ENCODE measurements around the gene ARHGAP18.

ARHGAP18 gene, protein sequence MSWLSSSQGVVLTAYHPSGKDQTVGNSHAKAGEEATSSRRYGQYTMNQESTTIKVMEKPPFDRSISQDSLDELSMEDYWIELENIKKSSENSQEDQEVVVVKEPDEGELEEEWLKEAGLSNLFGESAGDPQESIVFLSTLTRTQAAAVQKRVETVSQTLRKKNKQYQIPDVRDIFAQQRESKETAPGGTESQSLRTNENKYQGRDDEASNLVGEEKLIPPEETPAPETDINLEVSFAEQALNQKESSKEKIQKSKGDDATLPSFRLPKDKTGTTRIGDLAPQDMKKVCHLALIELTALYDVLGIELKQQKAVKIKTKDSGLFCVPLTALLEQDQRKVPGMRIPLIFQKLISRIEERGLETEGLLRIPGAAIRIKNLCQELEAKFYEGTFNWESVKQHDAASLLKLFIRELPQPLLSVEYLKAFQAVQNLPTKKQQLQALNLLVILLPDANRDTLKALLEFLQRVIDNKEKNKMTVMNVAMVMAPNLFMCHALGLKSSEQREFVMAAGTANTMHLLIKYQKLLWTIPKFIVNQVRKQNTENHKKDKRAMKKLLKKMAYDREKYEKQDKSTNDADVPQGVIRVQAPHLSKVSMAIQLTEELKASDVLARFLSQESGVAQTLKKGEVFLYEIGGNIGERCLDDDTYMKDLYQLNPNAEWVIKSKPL

DNA sequence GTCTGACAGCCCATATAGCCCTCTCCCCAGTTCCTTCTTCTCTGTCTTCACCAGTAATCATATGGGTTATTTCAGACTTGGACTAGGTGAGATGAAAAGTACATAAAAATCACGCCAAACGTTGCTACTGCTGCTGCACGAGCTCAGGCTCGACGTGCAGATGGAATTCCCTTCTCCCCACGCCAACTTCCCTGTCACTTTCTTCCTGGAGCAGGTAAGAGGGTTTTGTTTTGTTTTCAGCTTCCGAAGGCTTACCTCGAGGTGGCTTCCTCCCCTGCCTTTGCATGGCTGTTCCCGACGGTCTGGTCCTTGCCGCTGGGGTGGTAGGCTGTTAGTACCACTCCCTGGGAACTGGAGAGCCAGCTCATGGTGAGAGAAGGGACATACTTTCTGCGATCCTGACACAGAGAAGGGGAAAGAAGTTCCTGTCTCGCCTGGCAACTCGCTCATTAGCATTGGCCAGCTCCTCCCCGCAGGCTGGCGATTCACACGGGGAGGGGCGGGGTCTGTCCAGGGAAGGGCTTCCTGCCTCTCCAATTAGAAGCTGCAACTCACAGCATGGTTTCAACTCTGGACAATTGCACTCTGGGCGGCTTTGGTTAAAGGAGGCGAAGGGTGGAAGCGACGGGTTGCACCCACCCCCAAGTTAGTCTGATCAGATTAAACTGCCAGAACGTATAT lies at the start of gene ARHGAP18:
Gene ARHGAP18, minus strand, starts transcription at position 409 of the 681 bp plus-strand sequence. Its CDS starts 41 bp downstream, at position 368.
- peak; percentile 97 for DNase-seq

DNA sequence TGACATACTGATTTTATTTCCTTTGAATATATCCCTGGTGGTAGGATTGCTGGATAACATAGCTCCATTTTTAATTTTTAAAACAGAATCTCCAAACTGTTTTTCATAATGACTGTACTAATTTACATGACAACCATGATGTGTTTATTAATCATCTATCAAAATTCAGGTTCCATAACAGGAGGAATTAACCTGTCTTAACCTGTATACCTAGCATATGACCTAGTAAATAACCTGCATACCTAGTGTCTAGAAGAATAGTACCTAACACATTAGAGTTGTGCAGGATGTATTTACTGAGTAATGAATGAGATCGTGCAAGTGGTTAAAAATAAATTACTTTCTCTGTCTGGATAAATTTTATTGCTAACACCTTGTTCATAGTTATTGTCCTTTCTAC lies 45.8 kb upstream of the ARHGAP18 start:
- no peak for DNase-seq

DNA sequence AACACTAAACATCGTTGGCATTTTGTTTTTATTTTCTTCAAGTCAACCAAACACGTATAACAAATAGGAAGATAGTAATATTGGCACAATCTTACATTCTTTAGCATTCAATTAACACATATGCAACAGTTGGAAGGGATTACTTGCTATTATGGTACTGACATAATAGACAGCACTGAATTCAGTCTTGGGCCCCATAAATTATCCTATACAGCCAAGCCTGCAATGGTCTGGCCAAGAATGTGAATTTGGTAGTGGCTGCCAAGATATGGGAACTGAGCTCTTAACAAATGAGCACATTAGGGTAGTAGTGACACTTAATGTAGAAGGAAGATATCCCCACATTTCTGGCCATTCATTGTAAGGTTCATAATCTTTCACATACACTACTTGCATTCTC lies 44.8 kb upstream of the ARHGAP18 start:
- no peak for DNase-seq

DNA sequence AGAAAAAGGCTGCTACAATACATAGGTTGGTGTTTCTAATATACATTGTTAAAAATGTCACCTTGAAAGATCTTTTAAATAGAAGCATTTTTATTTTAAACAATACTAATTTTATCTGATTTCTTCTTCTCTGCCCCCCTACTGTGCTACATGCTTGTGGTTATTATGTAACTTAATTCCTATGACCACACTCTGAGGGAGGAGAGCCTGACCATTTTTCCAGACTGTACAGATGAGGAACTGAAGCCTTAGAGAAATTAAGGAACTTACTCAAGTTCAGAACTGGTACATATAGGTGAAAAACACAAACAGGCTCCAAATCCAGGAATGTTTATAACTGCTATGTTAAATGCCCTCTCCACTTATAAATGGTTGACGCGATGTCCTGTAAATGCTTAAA lies 43.4 kb upstream of the ARHGAP18 start:
- no peak for DNase-seq

DNA sequence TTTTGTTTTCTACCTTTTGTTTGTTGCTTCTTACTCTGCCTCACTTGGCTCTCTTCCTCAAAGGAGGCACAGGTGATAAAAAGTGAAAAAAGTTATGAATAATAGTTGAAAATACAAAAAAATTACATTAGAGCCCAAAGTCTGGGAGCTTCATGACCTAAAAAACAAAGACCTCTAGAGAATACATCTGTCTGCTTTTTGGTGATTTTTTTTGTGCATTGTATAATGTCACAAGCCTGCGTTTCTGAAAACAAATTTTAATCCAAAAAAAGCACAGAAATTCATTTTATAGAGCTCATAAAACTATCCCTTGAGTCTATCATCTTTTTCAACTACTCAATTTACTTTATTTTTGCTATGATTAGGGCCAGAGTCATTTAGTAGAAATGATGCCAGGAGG lies 41.4 kb upstream of the ARHGAP18 start:
- no peak for DNase-seq

DNA sequence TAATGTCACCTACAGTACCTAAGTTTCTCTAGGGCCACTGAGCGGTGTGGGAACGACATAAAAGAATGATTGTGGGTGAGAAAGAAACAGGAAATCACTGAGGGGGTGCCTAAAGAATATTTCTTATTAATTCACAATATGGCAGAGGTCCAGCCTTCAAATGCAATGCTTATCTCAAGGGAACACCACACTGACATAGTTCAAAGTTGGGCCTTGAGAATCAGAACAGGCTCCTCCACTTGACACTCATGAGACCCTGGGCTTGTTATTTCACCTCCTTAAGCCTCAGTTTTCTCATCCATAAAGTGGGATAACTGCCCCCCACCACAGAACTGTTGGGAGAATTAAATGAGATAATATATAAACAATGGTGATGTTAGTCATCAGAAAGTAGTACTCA lies 40.4 kb upstream of the ARHGAP18 start:
- DNase-seq: peak; percentile 83

DNA sequence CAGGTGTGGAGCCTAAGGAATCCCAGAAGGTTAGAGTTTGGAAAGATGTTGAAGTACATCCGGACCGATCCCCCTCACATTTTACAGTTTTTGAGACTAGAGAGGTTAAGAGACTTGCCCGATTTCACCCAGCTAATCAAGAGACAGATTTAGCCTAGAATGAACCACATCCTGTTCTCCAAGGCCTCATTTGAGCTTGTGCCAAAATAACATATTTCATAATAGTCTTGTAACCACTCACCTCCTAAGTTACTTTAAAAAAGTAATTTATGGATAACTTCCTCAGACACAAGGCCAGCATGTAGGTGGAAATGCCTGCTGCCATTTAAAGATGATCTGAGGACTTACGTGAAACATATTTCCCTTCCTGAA lies 39.8 kb upstream of the ARHGAP18 start:
- peak; percentile 49 for DNase-seq

DNA sequence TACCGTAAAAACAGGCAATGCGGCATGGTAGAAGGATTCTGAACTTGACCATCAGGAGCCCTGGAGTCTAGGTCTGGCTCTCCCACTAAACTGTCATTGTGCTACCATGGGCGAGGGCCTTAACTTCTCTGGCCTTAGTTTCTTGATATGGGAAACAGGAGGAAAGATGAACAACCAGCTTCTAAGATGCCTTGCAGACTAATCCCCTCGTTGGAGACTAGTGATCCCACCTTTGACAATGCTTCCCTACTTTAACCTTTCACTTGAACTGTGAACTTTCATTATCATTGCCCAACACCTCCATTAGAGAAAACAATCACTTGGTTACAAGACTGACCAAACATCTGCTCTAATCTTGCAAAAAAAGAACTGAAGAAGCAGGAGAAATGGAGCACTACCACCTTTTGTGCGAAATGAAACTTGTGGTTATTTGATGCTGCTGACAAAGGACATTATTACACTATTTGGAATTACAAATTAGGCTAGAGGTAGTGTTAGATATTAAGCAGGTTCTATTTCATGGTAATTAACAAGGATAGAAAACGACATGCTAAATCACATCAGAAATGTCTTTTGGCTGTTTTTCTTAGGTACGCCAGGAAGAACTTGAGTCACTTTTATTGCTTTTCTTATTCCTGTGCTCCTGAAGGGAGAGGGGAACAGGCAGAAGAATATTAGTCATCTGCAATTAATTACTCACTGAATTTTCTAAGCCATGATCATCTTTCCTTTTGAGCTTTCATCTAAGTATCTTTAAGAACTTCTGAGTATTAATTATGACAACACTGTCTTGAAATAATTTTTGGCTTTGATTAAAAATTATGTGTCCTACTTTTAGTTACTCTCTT lies 39.1 kb upstream of the ARHGAP18 start:
- no peak for DNase-seq

DNA sequence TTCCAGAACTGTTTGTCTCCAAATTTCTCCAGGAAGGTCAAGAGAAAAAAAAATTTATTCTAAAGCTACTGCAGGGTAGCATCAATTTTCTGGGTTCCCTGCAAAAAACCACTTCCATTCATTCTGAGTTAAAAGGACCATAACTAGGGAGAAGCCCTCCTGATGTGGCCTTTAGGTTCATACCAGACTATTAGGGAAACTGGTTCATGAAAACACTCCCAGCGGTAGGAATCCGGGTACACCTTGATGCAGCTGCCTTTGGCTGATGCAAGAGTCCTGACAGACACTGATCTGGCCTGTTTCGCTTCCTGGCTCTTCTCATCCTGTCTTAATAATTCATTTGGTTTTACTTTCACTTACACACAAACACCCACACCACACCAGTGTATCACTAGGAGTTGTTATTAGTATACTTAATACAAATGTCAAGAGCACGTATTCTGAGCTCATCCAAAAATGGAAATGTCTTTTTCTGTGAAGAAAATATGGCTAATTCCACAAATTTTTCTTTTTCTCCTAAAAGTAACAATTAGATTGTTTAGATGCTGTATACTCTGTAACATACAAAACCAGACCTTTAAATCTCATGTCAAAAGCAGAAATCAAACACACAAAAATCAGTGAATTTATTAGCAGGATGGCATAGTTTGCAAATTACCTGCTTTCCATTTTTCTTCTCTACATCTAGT lies 38.4 kb upstream of the ARHGAP18 start:
- peak; percentile 38 for DNase-seq

DNA sequence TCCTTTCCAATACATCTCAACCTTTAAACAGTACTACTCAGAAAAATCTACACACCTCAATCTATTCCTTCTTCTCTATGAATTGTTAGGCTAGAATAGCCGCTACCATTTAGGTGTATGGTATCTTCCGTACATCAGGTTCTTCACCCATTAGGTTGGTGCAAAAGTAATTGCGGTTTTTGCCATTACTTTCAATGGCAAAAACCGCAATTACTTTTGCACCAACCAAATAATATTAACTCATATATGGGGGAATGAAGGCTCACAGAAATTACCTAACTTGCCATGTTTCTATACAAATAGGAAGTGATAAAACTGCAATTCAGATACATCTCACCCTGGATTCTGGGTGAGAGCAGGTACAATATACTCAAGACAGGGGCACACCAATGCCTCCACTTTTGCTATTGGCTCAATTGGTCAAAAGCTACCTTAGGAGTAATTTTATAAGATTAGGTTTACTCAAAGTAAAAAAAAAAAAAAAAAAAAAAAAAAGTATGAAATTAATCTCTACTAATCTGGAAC lies 37.7 kb upstream of the ARHGAP18 start:
- no peak for DNase-seq

DNA sequence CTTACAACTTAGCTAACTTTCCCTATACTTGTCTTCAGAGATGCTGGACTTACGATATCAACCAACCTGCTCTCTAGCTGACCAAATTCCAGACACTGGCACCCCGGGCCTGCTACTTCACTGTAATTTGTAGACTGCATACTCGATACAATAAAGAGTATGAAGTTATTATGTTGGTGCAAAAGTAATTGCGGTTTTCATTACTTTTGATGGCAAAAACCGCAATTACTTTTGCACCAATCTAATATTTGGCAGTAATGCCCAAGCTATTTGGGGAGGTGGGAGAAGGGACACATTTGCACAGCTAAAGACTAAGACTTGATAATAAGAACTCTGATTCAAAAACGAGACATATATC lies 34.9 kb upstream of the ARHGAP18 start:
- no peak for DNase-seq

DNA sequence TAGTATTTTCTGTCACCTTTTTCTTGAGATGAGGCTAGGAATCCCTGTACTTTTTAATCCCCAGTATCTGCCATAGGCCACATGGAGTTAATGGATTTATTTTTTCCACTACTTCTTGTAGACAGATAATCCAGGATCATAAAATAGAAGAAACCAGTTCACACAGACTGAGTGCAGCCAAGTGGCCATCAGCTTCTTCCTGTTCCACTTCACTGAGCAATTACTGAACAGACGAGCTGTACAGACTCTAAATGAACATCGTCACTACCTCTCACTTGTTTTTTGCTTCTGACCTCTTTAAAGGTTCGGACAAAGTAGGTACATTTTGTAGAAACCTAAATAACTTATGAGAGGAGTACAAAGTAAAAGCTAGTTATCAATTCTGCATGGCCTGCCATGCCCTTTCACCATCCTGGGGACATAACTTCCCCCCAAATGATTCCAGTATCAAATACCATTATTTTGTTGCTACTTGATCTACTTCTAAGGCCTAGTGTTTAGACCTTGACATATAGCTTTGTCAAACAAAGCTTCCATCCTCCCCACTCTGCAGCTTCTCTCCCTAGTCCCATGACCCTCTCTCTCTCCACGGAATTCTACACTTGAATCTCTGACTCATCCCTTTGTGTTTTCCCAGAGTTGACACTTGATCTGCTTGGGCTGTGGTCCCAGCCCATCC lies 34.4 kb upstream of the ARHGAP18 start:
- DNase-seq: no peak

DNA sequence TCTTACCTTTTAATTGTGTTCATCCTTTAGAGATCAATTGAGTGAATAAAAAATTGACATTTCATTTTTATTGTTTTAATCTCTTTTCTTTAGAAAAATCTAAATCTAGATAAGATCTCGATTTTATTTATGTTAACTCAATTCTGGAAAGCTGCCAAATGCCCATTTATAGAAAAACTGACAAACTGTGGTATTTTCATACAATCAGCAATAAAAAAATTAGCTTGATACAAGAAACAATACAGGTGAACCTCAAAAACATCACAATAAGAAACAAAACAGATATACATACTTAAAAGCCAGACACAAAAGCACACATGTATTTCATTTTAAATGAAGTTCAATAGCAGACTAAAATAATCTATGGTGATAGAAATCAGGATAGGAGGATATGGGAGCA lies 30.0 kb upstream of the ARHGAP18 start:
- DNase-seq: no peak

DNA sequence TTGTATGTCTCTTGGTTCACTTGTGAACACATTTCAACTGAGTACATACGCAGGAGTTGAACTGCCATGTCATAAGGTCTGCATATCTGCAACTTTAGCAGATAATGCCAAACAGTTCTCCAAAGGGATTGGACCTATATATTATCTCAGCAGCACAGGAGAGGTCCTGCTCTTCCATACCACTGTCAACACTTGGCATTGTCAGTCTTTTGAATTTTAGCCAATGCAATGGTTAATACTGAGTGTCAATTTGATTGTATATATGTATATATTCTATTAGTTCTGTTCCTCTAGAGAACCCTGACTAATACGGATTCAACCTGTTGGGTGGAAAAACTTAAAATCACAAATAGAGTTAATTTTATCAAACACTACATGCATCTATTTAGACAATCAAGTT lies 26.1 kb upstream of the ARHGAP18 start:
- DNase-seq: peak; percentile 21

DNA sequence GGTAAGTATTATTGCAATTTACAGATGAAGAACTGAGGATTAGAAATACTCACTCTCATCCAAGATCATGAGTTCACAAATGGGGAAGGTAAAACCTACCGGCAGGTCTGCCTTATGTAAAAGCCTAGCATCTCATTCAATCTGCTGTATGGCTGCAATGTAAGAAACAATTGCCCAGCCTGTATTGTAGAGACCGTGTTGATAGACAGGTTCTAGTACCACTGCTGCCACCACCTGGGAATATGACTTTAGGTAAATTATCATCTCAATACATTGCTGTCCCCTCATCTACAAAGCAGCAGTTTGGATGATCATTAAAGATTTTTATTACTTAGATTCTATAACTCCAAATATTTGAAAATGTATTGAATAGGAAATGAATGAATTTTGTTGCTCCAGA lies 23.3 kb upstream of the ARHGAP18 start:
- DNase-seq: peak; percentile 17

DNA sequence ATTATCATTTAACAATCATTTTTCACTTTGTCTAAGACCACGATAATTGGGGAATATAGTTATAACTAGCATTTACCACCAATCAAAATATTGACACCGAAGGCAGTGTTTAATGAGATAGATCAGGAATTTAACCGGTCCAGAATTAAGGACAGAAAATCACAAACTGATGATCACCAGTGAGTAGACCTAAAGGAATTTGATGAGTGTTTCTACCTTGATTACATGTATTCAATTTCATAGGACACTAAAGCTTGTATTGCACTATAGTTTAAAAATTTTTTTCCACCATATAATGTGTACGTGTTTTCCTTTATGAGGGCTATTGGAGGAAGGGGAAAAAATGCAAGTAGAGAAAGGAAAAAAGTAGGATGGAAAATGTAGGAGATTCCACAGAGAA lies 22.6 kb upstream of the ARHGAP18 start:
- DNase-seq: no peak

DNA sequence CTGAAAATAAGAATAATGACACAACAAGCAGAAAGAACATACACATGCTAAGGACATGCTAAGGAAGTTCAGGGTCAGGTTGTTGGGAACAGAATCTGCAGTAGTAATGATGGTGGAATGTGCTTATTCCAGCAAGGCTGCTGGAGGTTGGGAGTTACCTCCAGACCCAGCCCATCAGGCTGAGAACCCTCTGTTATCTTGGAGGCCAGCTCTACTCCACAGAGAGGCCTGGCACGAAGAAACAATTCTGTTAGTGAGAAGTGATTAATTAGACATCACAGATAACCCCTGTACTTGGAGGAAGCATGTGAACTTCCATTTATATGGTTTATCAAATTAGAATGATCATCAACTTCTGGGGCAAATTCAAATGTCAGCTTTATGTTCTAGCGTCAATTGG lies 22.1 kb upstream of the ARHGAP18 start:
- DNase-seq: peak; percentile 87

DNA sequence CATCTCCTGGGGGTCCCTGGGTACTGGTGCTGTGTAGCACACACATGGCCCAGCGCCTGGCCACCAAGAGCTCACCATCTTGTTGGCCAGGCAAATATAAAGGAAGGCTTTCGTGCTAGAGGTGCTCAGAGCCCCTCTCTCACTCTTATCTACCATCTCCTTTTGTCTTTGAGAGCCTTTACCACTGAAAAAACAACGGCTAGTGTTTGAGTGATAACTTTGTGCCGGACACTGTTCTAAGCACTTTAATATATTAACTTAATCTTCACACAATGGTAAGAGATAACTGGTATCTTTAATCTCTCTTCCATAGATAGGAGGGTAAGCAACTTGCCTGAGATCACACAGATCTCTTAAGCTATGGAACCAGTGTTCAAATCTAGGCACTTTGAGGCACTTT lies 21.5 kb upstream of the ARHGAP18 start:
- peak; percentile 39 for DNase-seq

DNA sequence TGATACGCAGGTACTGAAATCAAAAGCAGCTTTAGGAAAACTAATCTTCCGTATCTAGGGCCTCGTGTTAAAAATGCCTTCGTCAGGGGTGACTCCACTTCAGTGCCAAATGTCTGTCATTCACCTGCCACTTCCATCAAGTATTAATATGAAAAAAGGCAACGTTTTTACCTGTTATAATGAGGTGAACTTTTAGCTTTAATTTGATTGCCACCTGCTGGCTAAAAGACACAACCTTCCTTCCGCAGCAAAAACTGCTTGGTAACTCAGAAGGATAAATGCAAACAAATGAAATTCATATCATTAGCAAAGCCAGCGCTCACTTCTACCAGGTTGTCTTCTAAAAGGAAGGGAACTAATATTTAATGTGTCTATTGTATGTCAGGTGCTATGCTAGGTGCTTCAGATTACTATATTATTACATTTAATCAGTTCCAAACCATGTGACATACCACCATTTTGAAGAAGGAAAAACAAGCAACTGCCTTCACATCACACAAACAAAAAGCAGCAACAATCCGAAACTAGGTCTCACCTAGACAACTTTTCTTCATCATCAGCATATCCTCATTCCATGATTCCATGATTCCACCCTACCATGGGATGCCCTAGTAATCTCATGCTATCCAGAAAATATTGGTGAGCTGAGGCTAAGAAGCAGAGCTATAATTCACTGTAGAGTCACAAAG lies 20.6 kb upstream of the ARHGAP18 start:
- DNase-seq: peak; percentile 78

DNA sequence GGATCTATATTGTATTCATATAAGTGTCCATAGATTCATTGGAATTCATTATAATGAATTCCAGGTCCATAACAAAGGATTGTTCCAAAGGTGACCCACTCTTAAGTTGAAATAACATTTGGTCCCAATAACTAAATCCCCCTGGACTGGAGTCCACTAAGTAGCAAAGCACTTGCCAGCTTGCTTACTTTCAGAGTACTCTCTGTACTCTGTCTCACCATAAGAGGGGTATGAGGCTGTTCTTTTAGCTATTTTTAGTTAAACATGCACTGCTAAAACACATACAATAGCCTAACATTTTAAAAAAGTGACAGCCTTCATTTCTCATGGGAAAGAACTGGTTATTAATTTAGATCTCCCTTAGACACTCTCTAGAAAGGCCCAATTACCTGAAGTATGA lies 16.7 kb upstream of the ARHGAP18 start:
- DNase-seq: no peak

DNA sequence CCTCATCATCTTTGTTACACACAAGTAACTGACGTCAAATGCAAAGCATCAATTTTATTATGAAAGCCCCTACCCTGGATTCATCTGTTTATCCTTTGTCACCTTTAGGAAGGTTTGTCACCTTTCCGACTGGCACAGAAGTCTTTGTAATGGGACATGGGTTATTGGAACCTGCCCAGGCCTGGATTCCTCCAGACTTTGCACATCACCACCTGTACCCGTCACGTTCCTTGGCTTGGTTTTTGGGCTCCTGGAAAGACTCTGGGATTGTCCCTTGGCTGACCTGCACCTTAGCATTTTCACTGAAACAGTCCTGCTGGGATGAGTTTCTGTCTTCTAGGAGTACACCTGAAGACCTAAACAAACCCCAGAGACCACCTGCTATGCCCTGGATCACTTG lies 15.4 kb upstream of the ARHGAP18 start:
- DNase-seq: no peak
